Astrocyte (in vitro differentiated cells and primary cell): ENCODE data around the gene CSMD2. TPM values are rescaled to one million over a fixed set of nuclear protein-coding genes. Genes with fewer than 3 reads are reported as not detected.

Source experiments
- DNase-seq: peaks from one replicate; pipeline ENCODE4 v3.0.0-alpha.2; 2010; ENCODE audit warnings: low read depth
- FAIRE-seq: peaks from 2 replicates; lab custom pipeline; 2011; peaks lifted over from hg19 to GRCh38; lab: Jason Lieb, UNC
- H2AFZ ChIP-seq: 2 replicates; pipeline ENCODE4 v1.6.0; 2012; ENCODE audit warnings: low read depth, low read length, inconsistent platforms
- H3K27ac ChIP-seq: 2 replicates; pipeline ENCODE4 v1.5.1; 2011; ENCODE audit warnings: low read depth, low read length, inconsistent platforms
- H3K27me3 ChIP-seq: 2 replicates; pipeline ENCODE4 v1.6.0; 2011; ENCODE audit warnings: low read length, inconsistent platforms; ENCODE audit not compliant: insufficient read depth
- H3K36me3 ChIP-seq: 2 replicates; pipeline ENCODE4 v1.5.1; 2011; ENCODE audit warnings: low read length, inconsistent platforms; ENCODE audit not compliant: insufficient read depth
- H3K4me1 ChIP-seq: 2 replicates; pipeline ENCODE4 v1.5.1; 2011; ENCODE audit warnings: low read length, inconsistent platforms; ENCODE audit not compliant: insufficient read depth
- H3K4me2 ChIP-seq: 2 replicates; pipeline ENCODE4 v1.6.0; 2012; ENCODE audit warnings: low read length, inconsistent platforms
- H3K4me3 ChIP-seq: 2 replicates; pipeline ENCODE4 v1.5.1; 2011; ENCODE audit warnings: low read depth, mild to moderate bottlenecking, low read length, inconsistent platforms; ENCODE audit not compliant: insufficient read depth
- H3K79me2 ChIP-seq: 2 replicates; pipeline ENCODE4 v1.6.0; 2012; ENCODE audit warnings: mild to moderate bottlenecking, low read length, inconsistent platforms; ENCODE audit not compliant: insufficient read depth
- H3K9ac ChIP-seq: 2 replicates; pipeline ENCODE4 v1.6.0; 2012; ENCODE audit warnings: mild to moderate bottlenecking, low read length, inconsistent platforms
- H3K9me3 ChIP-seq: 2 replicates; pipeline ENCODE4 v1.5.1; 2012; ENCODE audit warnings: low read depth, mild to moderate bottlenecking, low read length, inconsistent platforms; ENCODE audit not compliant: insufficient read depth
- H4K20me1 ChIP-seq: 2 replicates; pipeline ENCODE4 v1.6.0; 2012; ENCODE audit warnings: low read length, inconsistent platforms; ENCODE audit not compliant: insufficient read depth
- H3K27ac Mint-ChIP-seq: one replicate; pipeline ENCODE4 v1.8.0; 2021; ENCODE audit warnings: mild to moderate bottlenecking, mixed read lengths; ENCODE audit not compliant: unreplicated experiment
- H3K27me3 Mint-ChIP-seq: one replicate; pipeline ENCODE4 v1.8.0; 2021; ENCODE audit warnings: low read depth, mixed read lengths; ENCODE audit not compliant: unreplicated experiment
- H3K36me3 Mint-ChIP-seq: one replicate; pipeline ENCODE4 v1.8.0; 2021; ENCODE audit warnings: low read depth, mixed read lengths; ENCODE audit not compliant: unreplicated experiment
- H3K4me1 Mint-ChIP-seq: one replicate; pipeline ENCODE4 v1.8.0; 2021; ENCODE audit warnings: low read depth, mixed read lengths; ENCODE audit not compliant: unreplicated experiment
- H3K4me3 Mint-ChIP-seq: one replicate; pipeline ENCODE4 v1.8.0; 2021; ENCODE audit warnings: mild to moderate bottlenecking, moderate library complexity, mixed read lengths; ENCODE audit not compliant: unreplicated experiment
- H3K9me3 Mint-ChIP-seq: one replicate; pipeline ENCODE4 v1.8.0; 2021; ENCODE audit warnings: mild to moderate bottlenecking, mixed read lengths; ENCODE audit not compliant: unreplicated experiment
- CTCF ChIP-seq: IDR thresholded peaks from 2 replicates; pipeline ENCODE4 v1.5.1; 2011; ENCODE audit warnings: low read depth, mild to moderate bottlenecking, inconsistent platforms, low read length, moderate library complexity; ENCODE audit not compliant: insufficient read depth
- EZH2 ChIP-seq: IDR thresholded peaks from 2 replicates; pipeline ENCODE4 v1.6.1; 2012; ENCODE audit warnings: mild to moderate bottlenecking, low read length, inconsistent platforms; ENCODE audit not compliant: insufficient read depth
- total RNA-seq: library from RNA; stranded (reverse); gene quantifications from 2 replicates; pipeline ENCODE4 v1.2.1, GENCODE V29; 2021

CSMD2 gene
- total RNA-seq, 1 donor from 2014 or later: 11.1 TPM

- TF ChIP-seq EZH2 (no peak), CTCF (no peak)
- peaks cover 10% of the 10 kb centered on the region for H3K9me3 Mint-ChIP-seq
- Histone ChIP-seq H3K4me2 (no peak overlapping the region), H4K20me1 (peaks cover 13% of the 10 kb centered on the region), H3K9me3 (no peaks in the 10 kb centered on the region), H3K9ac (no peak overlapping the region), H3K79me2 (no peaks in the 10 kb centered on the region), H3K4me1 (no peaks in the 10 kb centered on the region), H3K27ac (no peak overlapping the region), H3K27me3 (no peaks in the 10 kb centered on the region), H2AFZ (no peak overlapping the region), H3K36me3 (peaks cover 2% of the 10 kb centered on the region), H3K4me3 (no peak overlapping the region)
- no peak for FAIRE-seq
- no peak overlapping the region for H3K4me3 Mint-ChIP-seq
- H3K27ac Mint-ChIP-seq: no peak overlapping the region
- no peaks in the 10 kb centered on the region for H3K4me1 Mint-ChIP-seq
- no peak for DNase-seq
- H3K27me3 Mint-ChIP-seq: no peaks in the 10 kb centered on the region
- peaks cover 27% of the 10 kb centered on the region for H3K36me3 Mint-ChIP-seq
Measured at GRCh38 chr1:33828059-33828458, 337.0 kb downstream of the CSMD2 start.

GRCh38 chr1:33826711-33827110 is 338.3 kb downstream of the CSMD2 start:
- no peak overlapping the region for H3K4me2 ChIP-seq
- TF ChIP-seq EZH2: no peak
- TF ChIP-seq CTCF: no peak

GRCh38 chr1:33826311-33826710 is 338.7 kb downstream of the CSMD2 start:
- peaks cover 17% of the 10 kb centered on the region for H3K9me3 Mint-ChIP-seq
- FAIRE-seq: no peak
- H3K27me3 Mint-ChIP-seq: no peaks in the 10 kb centered on the region
- TF ChIP-seq EZH2 (no peak), CTCF (no peak)
- H3K9me3 ChIP-seq: no peaks in the 10 kb centered on the region
- H3K4me3 Mint-ChIP-seq: no peak overlapping the region
- peaks cover 2% of the 10 kb centered on the region for H3K36me3 ChIP-seq
- H3K4me1 Mint-ChIP-seq: no peaks in the 10 kb centered on the region
- no peak overlapping the region for H3K4me2 ChIP-seq
- no peak overlapping the region for H3K27ac Mint-ChIP-seq
- H3K4me3 ChIP-seq: no peak overlapping the region
- peaks cover 37% of the 10 kb centered on the region for H3K36me3 Mint-ChIP-seq
- no peak overlapping the region for H3K9ac ChIP-seq
- no peaks in the 10 kb centered on the region for H3K27me3 ChIP-seq
- H3K79me2 ChIP-seq: no peaks in the 10 kb centered on the region
- DNase-seq: no peak
- H3K4me1 ChIP-seq: no peaks in the 10 kb centered on the region
- no peak overlapping the region for H3K27ac ChIP-seq
- peaks cover 29% of the 10 kb centered on the region for H4K20me1 ChIP-seq
- no peak overlapping the region for H2AFZ ChIP-seq

More at GRCh38 chr1:33826711-33827110, 338.3 kb downstream of the CSMD2 start:
- no peak overlapping the region for H3K9ac ChIP-seq
- DNase-seq (no peak), FAIRE-seq (no peak)
- H3K4me1 Mint-ChIP-seq: no peaks in the 10 kb centered on the region
- H4K20me1 ChIP-seq: peaks cover 25% of the 10 kb centered on the region
- H3K79me2 ChIP-seq: no peaks in the 10 kb centered on the region
- no peaks in the 10 kb centered on the region for H3K27me3 Mint-ChIP-seq
- H3K9me3 Mint-ChIP-seq: peaks cover 16% of the 10 kb centered on the region
- no peaks in the 10 kb centered on the region for H3K4me1 ChIP-seq
- no peak overlapping the region for H3K27ac ChIP-seq
- H3K27ac Mint-ChIP-seq: no peak overlapping the region
- no peaks in the 10 kb centered on the region for H3K27me3 ChIP-seq
- peaks cover 2% of the 10 kb centered on the region for H3K36me3 ChIP-seq
- H2AFZ ChIP-seq: no peak overlapping the region
- H3K4me3 Mint-ChIP-seq: no peak overlapping the region
- H3K4me3 ChIP-seq: no peak overlapping the region
- peaks cover 33% of the 10 kb centered on the region for H3K36me3 Mint-ChIP-seq
- no peaks in the 10 kb centered on the region for H3K9me3 ChIP-seq
